K562 (cell line): ENCODE measurements around the gene PEX5. TPM values are rescaled to one million over a fixed set of nuclear protein-coding genes. Genes with fewer than 3 reads are reported as not detected.
A peak's percentile ranks its signal among the peaks of the same experiment; 100 is the strongest.

Experiments used
- C11orf30 ChIP-seq: fragments of 450-650 bp; IDR thresholded peaks from 2 replicates; pipeline ENCODE4 v1.6.1; 2016; ENCODE audit warnings: low read depth, mild to moderate bottlenecking
- CTBP1 ChIP-seq: fragments of 450-650 bp; IDR thresholded peaks from 2 replicates; pipeline ENCODE4 v1.6.1; 2016; ENCODE audit warnings: borderline replicate concordance
- EHMT2 ChIP-seq: fragments of 450-650 bp; IDR thresholded peaks from 2 replicates; pipeline ENCODE4 v1.6.1; 2018; ENCODE audit warnings: antibody characterized with exemption
- GABPB1 ChIP-seq: sonication (generic); formaldehyde crosslinking; IDR thresholded peaks from 2 replicates; pipeline ENCODE4 v1.8.0; 2022; ENCODE audit warnings: mild to moderate bottlenecking, missing genetic modification reagents
- KDM4B ChIP-seq, 2 experiments: fragments of 450-650 bp in 1 of 2; sonication (generic) in 1 of 2; IDR thresholded peaks; 2 replicates each; pipeline ENCODE4 v1.6.1; 2016 to 2017; ENCODE audit warnings: borderline replicate concordance in 2 of 2, antibody characterized with exemption in 1 of 2, low read depth in 1 of 2, mild to moderate bottlenecking in 1 of 2
- KDM5B ChIP-seq: fragments of 200-600 bp; sonication (generic); IDR thresholded peaks from 2 replicates; pipeline ENCODE4 v1.6.1; 2012; ENCODE audit warnings: low read depth, mild to moderate bottlenecking, moderate library complexity, low read length, control low read depth, inconsistent platforms; ENCODE audit not compliant: insufficient replicate concordance
- NCOR1 ChIP-seq: fragments of 450-650 bp; IDR thresholded peaks from 2 replicates; pipeline ENCODE4 v1.6.1; 2016; ENCODE audit warnings: mild to moderate bottlenecking, moderate library complexity
- NFATC3 ChIP-seq: fragments of 450-650 bp; IDR thresholded peaks from 2 replicates; pipeline ENCODE4 v1.6.1; 2017; ENCODE audit warnings: mild to moderate bottlenecking
- NR1H2 ChIP-seq: sonication (generic); formaldehyde crosslinking; IDR thresholded peaks from 2 replicates; pipeline ENCODE4 v1.4.0; 2020; ENCODE audit warnings: mild to moderate bottlenecking, missing genetic modification reagents
- PCBP2 ChIP-seq: fragments of 200-400 bp; formaldehyde crosslinking; IDR thresholded peaks from 2 replicates; pipeline ENCODE4 v1.6.1; 2018; ENCODE audit warnings: low read length, low read depth, mild to moderate bottlenecking, moderate library complexity; ENCODE audit not compliant: poor library complexity, severe bottlenecking
- PPARD ChIP-seq: fragments of 250-450 bp; sonication (Bioruptor Pico); IDR thresholded peaks from 2 replicates; pipeline ENCODE4 v1.8.0; 2022; ENCODE audit warnings: inconsistent platforms, mild to moderate bottlenecking, moderate library complexity
- RAD21 ChIP-seq, 2 experiments: fragments of 250-450 bp in 1 of 2; fragments of 450-650 bp in 1 of 2; sonication (Bioruptor Pico) in 1 of 2; formaldehyde crosslinking in 1 of 2; IDR thresholded peaks in 1 of 2; conservative IDR thresholded peaks in 1 of 2; 2 replicates each; pipeline versions ENCODE4 v1.4.0 to v1.8.0; 2020 to 2022; ENCODE audit warnings: mild to moderate bottlenecking in 2 of 2, moderate library complexity in 1 of 2
- RBBP5 ChIP-seq: fragments of 200-600 bp; sonication (generic); IDR thresholded peaks from 2 replicates; pipeline ENCODE4 v1.6.1; 2012; ENCODE audit warnings: borderline replicate concordance, mild to moderate bottlenecking, low read length, control low read depth, inconsistent platforms; ENCODE audit not compliant: insufficient read depth, poor library complexity, severe bottlenecking
- SIN3B ChIP-seq: fragments of 450-650 bp; IDR thresholded peaks from 2 replicates; pipeline ENCODE4 v1.6.1; 2017; ENCODE audit warnings: low read depth, mild to moderate bottlenecking, moderate library complexity
- SREBF2 ChIP-seq: sonication (generic); formaldehyde crosslinking; IDR thresholded peaks from 2 replicates; pipeline ENCODE4 v1.4.0; 2020; ENCODE audit warnings: mild to moderate bottlenecking, missing genetic modification reagents
- TOE1 ChIP-seq, 2 experiments: fragments of 450-650 bp in 1 of 2; sonication (generic) in 1 of 2; formaldehyde crosslinking in 1 of 2; IDR thresholded peaks; 2 replicates each; pipeline versions ENCODE4 v1.7.1 to v1.8.0; 2016 to 2022; ENCODE audit warnings: borderline replicate concordance in 2 of 2, mild to moderate bottlenecking in 2 of 2, antibody characterized with exemption in 1 of 2, inconsistent platforms in 1 of 2, low read depth in 1 of 2, missing genetic modification reagents in 1 of 2, moderate library complexity in 1 of 2
- ZNF232 ChIP-seq: sonication (generic); formaldehyde crosslinking; IDR thresholded peaks from 2 replicates; pipeline ENCODE4 v1.8.0; 2022; ENCODE audit warnings: mild to moderate bottlenecking, missing genetic modification reagents
- ZNF41 ChIP-seq: fragments of 250-450 bp; sonication (Bioruptor Pico); conservative IDR thresholded peaks from 2 replicates; pipeline ENCODE4 v1.4.0; 2020; ENCODE audit warnings: mild to moderate bottlenecking
- ZNF696 ChIP-seq: fragments of 250-450 bp; sonication (Bioruptor Pico); conservative IDR thresholded peaks from 2 replicates; pipeline ENCODE4 v1.4.0; 2020; ENCODE audit warnings: mild to moderate bottlenecking, moderate library complexity
- ZNF79 ChIP-seq: fragments of 250-450 bp; sonication (Bioruptor Pico); IDR thresholded peaks from 2 replicates; pipeline ENCODE4 v1.4.0; 2020; ENCODE audit warnings: low read depth, mild to moderate bottlenecking, moderate library complexity
- polyA plus RNA-seq, 8 experiments: library from polyadenylated mRNA; depleted of rRNA in 4 of 8; stranded (reverse) in 5 of 8; unstranded in 3 of 8; fragments of >200 nt; fragmentation: Nextera tagmentation in 2 of 8; fragmentation: Illumina TruSeq in 1 of 8; extraction: Ambion mirVana in 2 of 8; extraction: Trizol in 1 of 8; gene quantifications; 2 replicates each; pipeline versions ENCODE4 v1.2.1 to v1.2.3, GENCODE V29; 2011 to 2014; ENCODE audit warnings: inconsistent platforms in 1 of 8, missing spikeins in 1 of 8
- total RNA-seq, 7 experiments: library from RNA; depleted of rRNA in 6 of 7; stranded (reverse); fragments of >200 nt in 6 of 7; fragmentation: Illumina TruSeq in 2 of 7; extraction: Trizol in 2 of 7; gene quantifications; 2 replicates each; pipeline versions ENCODE4 v1.2.1 to v1.2.3, GENCODE V29; 2011 to 2021; ENCODE audit warnings: low replicate concordance in 1 of 7
- TF ChIP-seq, protein P1 (sequence below): sonication (generic); formaldehyde crosslinking; IDR thresholded peaks from 2 replicates; pipeline ENCODE4 v1.8.0; 2023; ENCODE audit warnings: mild to moderate bottlenecking, missing genetic modification reagents
- TF ChIP-seq, protein P2 (sequence below): sonication (generic); formaldehyde crosslinking; IDR thresholded peaks from 2 replicates; pipeline ENCODE4 v1.9.0; 2022; ENCODE audit warnings: mild to moderate bottlenecking, missing genetic modification reagents
- TF ChIP-seq, protein P3 (sequence below): fragments of 250-450 bp; sonication (Bioruptor Pico); IDR thresholded peaks from 2 replicates; pipeline ENCODE4 v1.5.1; 2021; ENCODE audit warnings: mild to moderate bottlenecking
- TF ChIP-seq, protein P4 (sequence below): fragments of 250-450 bp; sonication (Bioruptor Pico); IDR thresholded peaks from 2 replicates; pipeline ENCODE4 v1.8.0; 2022; ENCODE audit warnings: moderate library complexity, mild to moderate bottlenecking, inconsistent platforms

PEX5 gene
- total and polyA plus RNA-seq, 9 of the 15 experiments (the other 6 are each of a cell fraction or from before 2014, with no cell fraction given) = 1.4 to 26.1 (median 14.0) TPM

- TF ChIP-seq, protein P1, sequence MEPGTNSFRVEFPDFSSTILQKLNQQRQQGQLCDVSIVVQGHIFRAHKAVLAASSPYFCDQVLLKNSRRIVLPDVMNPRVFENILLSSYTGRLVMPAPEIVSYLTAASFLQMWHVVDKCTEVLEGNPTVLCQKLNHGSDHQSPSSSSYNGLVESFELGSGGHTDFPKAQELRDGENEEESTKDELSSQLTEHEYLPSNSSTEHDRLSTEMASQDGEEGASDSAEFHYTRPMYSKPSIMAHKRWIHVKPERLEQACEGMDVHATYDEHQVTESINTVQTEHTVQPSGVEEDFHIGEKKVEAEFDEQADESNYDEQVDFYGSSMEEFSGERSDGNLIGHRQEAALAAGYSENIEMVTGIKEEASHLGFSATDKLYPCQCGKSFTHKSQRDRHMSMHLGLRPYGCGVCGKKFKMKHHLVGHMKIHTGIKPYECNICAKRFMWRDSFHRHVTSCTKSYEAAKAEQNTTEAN (CRISPR knock-in tag) = no peak
- no peak for TF ChIP-seq NFATC3
- TF ChIP-seq NCOR1 = no peak
- TF ChIP-seq, protein P2, sequence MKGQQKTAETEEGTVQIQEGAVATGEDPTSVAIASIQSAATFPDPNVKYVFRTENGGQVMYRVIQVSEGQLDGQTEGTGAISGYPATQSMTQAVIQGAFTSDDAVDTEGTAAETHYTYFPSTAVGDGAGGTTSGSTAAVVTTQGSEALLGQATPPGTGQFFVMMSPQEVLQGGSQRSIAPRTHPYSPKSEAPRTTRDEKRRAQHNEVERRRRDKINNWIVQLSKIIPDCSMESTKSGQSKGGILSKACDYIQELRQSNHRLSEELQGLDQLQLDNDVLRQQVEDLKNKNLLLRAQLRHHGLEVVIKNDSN = no peak
- TF ChIP-seq PCBP2 = no peak
- 0 out of 2 replicates have a peak, but pooled peaks have one; percentile 19 for TF ChIP-seq CTBP1
- TF ChIP-seq C11orf30 = no peak
- TF ChIP-seq SIN3B = no peak
- no peak for TF ChIP-seq KDM4B (IDR thresholded peaks at IDR 0.05; ENCODE audit: borderline replicate concordance in 2 of 2, low read depth in 1 of 2)
- no peak for TF ChIP-seq ZNF232 (CRISPR knock-in tag)
- TF ChIP-seq NR1H2 (CRISPR knock-in tag) = no peak
- TF ChIP-seq ZNF41 (CRISPR knock-in tag) = no peak
- peak in 1 of 2 experiments; percentile 46; a peak in 2 of 4 replicates for TF ChIP-seq RAD21 (CRISPR knock-in tag; conservative IDR thresholded peaks at IDR 0.05 in 1 of 2, IDR thresholded peaks at IDR 0.05 in 1 of 2)
- no peak for TF ChIP-seq EHMT2
- no peak for TF ChIP-seq SREBF2 (CRISPR knock-in tag)
- TF ChIP-seq ZNF696 (CRISPR knock-in tag) = no peak
- TF ChIP-seq ZNF79 (CRISPR knock-in tag) = no peak
- TF ChIP-seq, protein P3, sequence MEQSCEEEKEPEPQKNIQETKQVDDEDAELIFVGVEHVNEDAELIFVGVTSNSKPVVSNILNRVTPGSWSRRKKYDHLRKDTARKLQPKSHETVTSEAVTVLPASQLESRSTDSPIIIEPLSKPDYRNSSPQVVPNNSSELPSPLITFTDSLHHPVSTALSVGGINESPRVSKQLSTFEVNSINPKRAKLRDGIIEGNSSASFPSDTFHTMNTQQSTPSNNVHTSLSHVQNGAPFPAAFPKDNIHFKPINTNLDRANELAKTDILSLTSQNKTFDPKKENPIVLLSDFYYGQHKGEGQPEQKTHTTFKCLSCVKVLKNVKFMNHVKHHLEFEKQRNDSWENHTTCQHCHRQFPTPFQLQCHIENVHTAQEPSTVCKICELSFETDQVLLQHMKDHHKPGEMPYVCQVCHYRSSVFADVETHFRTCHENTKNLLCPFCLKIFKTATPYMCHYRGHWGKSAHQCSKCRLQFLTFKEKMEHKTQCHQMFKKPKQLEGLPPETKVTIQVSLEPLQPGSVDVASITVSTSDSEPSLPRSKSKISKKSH (CRISPR knock-in tag) = no peak
- TF ChIP-seq, protein P4, sequence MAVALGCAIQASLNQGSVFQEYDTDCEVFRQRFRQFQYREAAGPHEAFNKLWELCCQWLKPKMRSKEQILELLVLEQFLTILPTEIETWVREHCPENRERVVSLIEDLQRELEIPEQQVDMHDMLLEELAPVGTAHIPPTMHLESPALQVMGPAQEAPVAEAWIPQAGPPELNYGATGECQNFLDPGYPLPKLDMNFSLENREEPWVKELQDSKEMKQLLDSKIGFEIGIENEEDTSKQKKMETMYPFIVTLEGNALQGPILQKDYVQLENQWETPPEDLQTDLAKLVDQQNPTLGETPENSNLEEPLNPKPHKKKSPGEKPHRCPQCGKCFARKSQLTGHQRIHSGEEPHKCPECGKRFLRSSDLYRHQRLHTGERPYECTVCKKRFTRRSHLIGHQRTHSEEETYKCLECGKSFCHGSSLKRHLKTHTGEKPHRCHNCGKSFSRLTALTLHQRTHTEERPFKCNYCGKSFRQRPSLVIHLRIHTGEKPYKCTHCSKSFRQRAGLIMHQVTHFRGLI = no peak
- no peak for TF ChIP-seq TOE1 (IDR thresholded peaks at IDR 0.05; ENCODE audit: borderline replicate concordance)
- no peak for TF ChIP-seq TOE1 (CRISPR knock-in tag; IDR thresholded peaks at IDR 0.05; ENCODE audit: borderline replicate concordance, low read depth)
- TF ChIP-seq RBBP5 = no peak
- TF ChIP-seq KDM5B = no peak
- no peak for TF ChIP-seq GABPB1 (CRISPR knock-in tag)
- no peak for TF ChIP-seq PPARD (CRISPR knock-in tag)
Measured at GRCh38 chr12:7162691-7163114, 26.8 kb upstream of the PEX5 start (continued).
